BLaER1 (cell line): Measurements from ENCODE around the gene MN1.
A peak's percentile ranks its signal among the peaks of the same experiment; 100 is the strongest.

Experiments
- H3K27ac ChIP-seq: shearing (Covaris generic); formaldehyde crosslinking; 2 replicates; pipeline ENCODE4 v1.8.1; 2022
- H3K27me3 ChIP-seq: shearing (Covaris generic); formaldehyde crosslinking; 2 replicates; pipeline ENCODE4 v1.8.1; 2022
- H3K36me3 ChIP-seq: shearing (Covaris generic); formaldehyde crosslinking; 2 replicates; pipeline ENCODE4 v1.8.1; 2022
- H3K4me1 ChIP-seq: shearing (Covaris generic); formaldehyde crosslinking; 2 replicates; pipeline ENCODE4 v1.8.1; 2022
- H3K4me2 ChIP-seq: shearing (Covaris generic); formaldehyde crosslinking; 2 replicates; pipeline ENCODE4 v1.8.1; 2022
- H3K4me3 ChIP-seq: shearing (Covaris generic); formaldehyde crosslinking; 2 replicates; pipeline ENCODE4 v1.8.1; 2022
- H3K9ac ChIP-seq: shearing (Covaris generic); formaldehyde crosslinking; 2 replicates; pipeline ENCODE4 v1.8.1; 2022
- H3K9me3 ChIP-seq: shearing (Covaris generic); formaldehyde crosslinking; 2 replicates; pipeline ENCODE4 v1.8.1; 2022
- H4K20me1 ChIP-seq: shearing (Covaris generic); formaldehyde crosslinking; 2 replicates; pipeline ENCODE4 v1.8.1; 2022
- Cebpa-rat ChIP-seq: shearing (Covaris generic); IDR thresholded peaks from 2 replicates; pipeline ENCODE4 v1.8.1; 2022

Gene MN1

DNA sequence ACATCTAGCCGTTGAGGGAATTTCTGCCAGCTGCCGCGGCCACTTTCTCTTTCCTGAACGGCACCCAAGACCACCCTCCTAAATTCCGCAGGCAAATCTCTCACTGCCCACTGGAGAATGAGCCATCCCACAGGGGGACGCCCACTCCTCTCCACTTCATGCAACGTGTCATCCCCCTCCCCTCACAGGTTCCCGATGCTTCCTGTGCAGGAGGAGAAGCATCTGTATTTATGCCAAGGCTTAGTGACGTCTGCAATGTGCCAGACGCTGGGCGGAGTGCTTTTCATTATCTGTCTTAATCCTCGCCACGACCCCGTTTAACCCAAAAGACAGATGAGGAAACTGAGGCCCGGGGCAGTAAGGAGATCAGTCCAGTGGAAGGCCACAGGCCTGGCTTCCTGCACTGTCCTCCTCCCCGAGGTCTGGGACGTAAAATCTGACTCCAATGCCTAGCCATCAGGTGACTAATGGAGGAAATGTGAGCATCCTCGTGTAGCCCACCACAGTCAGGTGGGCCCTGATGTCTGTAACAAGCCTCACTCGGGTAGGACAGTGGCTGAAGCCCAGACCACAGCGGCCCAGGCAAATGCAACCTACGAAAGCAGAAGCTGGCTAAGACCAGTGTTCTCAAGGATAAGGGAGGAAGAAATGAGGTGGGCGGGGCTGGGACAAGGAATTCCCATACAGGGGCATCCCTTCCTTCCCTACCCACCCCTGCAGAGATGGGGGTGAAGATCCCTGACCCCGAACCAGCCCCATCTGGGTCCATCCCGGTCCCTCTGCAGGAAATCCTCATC is 23.1 kb downstream of the MN1 start:
- Histone ChIP-seq H3K27me3 (no peaks in the 10 kb centered on the region), H3K9me3 (no peaks in the 10 kb centered on the region), H3K4me3 (no peak overlapping the region), H3K4me2 (no peak overlapping the region), H3K27ac (no peak overlapping the region), H4K20me1 (no peaks in the 10 kb centered on the region; the same call in 1 of the 2 replicates), H3K4me1 (peaks cover 36% of the 10 kb centered on the region), H3K9ac (no peak overlapping the region), H3K36me3 (no peaks in the 10 kb centered on the region)
- TF ChIP-seq Cebpa-rat = no peak

DNA sequence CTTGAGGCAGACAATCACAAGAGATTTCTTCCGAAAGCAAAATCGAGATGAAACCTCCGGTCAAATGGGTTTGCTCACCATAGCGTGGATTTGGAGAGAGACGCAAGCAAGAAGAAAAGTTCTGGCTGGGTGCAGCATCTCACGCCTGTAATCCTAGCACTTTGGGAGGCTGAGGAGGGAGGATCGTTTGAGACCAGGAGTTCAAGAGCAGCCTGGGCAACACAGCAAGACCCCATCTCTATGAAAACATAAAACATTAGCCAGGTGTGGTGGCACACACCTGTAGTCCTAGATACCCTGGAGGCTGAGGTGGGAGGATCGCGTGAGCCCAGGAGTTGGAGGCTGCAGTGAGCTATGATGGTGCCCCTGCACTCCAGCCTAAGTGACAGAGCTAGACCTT is 24.4 kb downstream of the MN1 start:
- Histone ChIP-seq H3K9ac (no peak overlapping the region), H3K4me1 (peaks cover 36% of the 10 kb centered on the region), H3K4me3 (no peak overlapping the region), H3K36me3 (no peaks in the 10 kb centered on the region), H3K4me2 (peak overlapping the region; percentile 77), H4K20me1 (no peaks in the 10 kb centered on the region), H3K27ac (no peak overlapping the region), H3K9me3 (no peaks in the 10 kb centered on the region), H3K27me3 (no peaks in the 10 kb centered on the region)
- TF ChIP-seq Cebpa-rat = no peak

DNA sequence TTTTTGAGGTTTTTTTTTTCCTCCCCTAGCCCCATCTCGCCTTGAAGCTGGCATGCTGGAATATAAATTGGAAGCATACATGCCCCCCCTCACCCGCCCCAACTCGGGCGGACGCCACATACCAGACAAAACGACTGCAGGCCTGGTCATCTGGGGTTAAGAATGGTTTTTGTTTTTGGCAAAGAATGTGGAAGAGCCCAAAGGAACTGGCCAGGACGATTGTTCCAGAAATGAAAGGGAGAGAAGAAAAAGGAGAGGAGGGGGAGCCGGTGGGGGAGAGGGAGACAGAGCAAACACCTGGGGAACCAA is 25.0 kb downstream of the MN1 start:
- Histone ChIP-seq H3K27me3 (no peaks in the 10 kb centered on the region), H3K9ac (no peak overlapping the region), H3K27ac (peak overlapping the region; percentile 47), H3K4me2 (peak overlapping the region; percentile 77), H3K4me1 (peaks cover 36% of the 10 kb centered on the region), H3K36me3 (no peaks in the 10 kb centered on the region), H3K9me3 (no peaks in the 10 kb centered on the region), H4K20me1 (no peaks in the 10 kb centered on the region), H3K4me3 (no peak overlapping the region)
- no peak for TF ChIP-seq Cebpa-rat

DNA sequence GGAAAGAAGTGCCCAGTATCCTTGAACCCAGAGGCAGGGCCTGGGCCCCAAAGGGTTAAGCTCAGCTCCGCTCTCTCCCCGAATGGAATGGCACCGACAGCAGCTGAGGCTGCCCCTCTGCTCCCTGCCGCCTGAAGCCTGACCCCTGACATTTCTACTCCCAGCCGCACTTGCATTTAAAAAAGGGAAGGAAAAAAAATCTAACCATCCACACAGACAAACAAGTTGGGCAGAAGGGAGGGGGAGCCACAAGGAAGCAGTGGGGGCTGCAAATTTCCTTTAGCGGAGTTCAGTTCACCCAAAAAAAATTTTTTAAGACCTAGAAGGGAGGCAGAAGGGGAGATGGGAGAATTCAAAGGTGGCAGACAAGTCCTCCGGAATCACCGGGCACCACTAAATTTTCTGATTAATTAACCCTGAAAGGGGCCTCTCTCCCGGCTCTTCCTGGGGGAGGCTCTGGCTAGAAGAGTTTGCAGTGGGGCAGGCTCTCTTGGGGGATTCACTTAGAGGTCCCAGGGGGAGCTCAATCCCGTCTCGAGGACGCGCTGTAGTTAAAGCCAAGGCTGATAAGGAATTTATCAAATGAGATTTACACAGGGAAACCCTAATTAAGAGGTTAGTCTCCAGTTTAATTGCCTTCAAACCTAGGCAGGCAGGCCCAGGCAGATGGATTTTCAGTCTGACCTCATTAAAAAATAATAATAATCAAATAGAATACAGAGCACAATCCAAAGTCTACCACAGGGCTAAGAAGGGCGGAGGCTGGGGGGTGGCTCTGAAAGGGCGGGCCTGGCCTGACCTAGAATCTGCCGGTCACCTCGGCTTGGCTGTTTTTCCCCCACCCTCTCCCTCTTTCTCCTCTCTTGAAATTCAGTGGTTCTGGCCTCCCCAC is 25.6 kb downstream of the MN1 start:
- no peaks in the 10 kb centered on the region for H4K20me1 ChIP-seq

GRCh38 chr22:27775087-27775698 is 26.4 kb downstream of the MN1 start:
- H3K27ac ChIP-seq = peak overlapping the region; percentile 47; the same call in 1 of the 2 replicates
- no peak for TF ChIP-seq Cebpa-rat
- H3K9ac ChIP-seq = peak overlapping the region; percentile 56; the same call in 1 of the 2 replicates
- no peaks in the 10 kb centered on the region for H4K20me1 ChIP-seq
- H3K4me1 ChIP-seq = peaks cover 36% of the 10 kb centered on the region
- no peaks in the 10 kb centered on the region for H3K27me3 ChIP-seq
- H3K4me2 ChIP-seq = peak overlapping the region; percentile 77
- H3K4me3 ChIP-seq = no peak overlapping the region
- no peaks in the 10 kb centered on the region for H3K36me3 ChIP-seq
- H3K9me3 ChIP-seq = no peaks in the 10 kb centered on the region

More for the DNA sequence above, 25.6 kb downstream of the MN1 start:
- Histone ChIP-seq H3K36me3 (no peaks in the 10 kb centered on the region), H3K27me3 (no peaks in the 10 kb centered on the region), H3K9me3 (no peaks in the 10 kb centered on the region), H3K27ac (peak overlapping the region; percentile 47), H3K9ac (peak overlapping the region; percentile 56), H3K4me3 (peak overlapping the region; percentile 17), H3K4me2 (peak overlapping the region; percentile 77), H3K4me1 (peaks cover 36% of the 10 kb centered on the region)
- no peak for TF ChIP-seq Cebpa-rat

DNA sequence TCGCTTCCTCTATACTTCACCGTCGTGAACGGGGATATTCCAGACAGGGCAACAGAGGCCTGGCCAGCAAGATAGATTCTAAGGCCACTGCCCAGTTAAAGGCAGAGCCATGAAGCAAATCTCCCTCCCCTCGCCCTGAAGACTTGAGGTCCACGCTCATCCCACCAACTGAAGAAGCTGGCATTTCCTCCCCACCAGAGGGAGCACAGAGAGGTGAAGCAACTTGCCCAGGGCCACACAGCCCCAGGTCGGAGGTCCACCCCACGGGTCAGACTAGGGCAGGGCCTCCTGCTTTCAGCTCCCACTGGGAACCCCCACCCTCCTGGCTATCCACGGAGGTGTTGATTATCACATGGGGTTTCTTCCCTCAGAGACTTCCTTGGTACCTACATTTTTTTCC is 27.4 kb downstream of the MN1 start:
- no peaks in the 10 kb centered on the region for H3K9me3 ChIP-seq
- H3K27ac ChIP-seq = no peak overlapping the region
- no peak overlapping the region for H3K9ac ChIP-seq
- H3K27me3 ChIP-seq = no peaks in the 10 kb centered on the region
- peak overlapping the region; percentile 77 for H3K4me2 ChIP-seq
- H3K4me3 ChIP-seq = no peak overlapping the region
- no peaks in the 10 kb centered on the region for H3K36me3 ChIP-seq
- H4K20me1 ChIP-seq = no peaks in the 10 kb centered on the region
- peaks cover 36% of the 10 kb centered on the region for H3K4me1 ChIP-seq
- TF ChIP-seq Cebpa-rat = no peak

GRCh38 chr22:27772984-27773498 is 28.5 kb downstream of the MN1 start:
- Histone ChIP-seq H3K4me1 (peaks cover 39% of the 10 kb centered on the region), H3K4me2 (no peak overlapping the region), H3K9ac (peak overlapping the region; percentile 22; the same call in 1 of the 2 replicates), H4K20me1 (no peaks in the 10 kb centered on the region), H3K36me3 (no peaks in the 10 kb centered on the region), H3K27ac (0 out of 2 replicates have a peak overlapping the region, but pooled peaks have one; percentile 29), H3K4me3 (no peak overlapping the region), H3K27me3 (no peaks in the 10 kb centered on the region), H3K9me3 (no peaks in the 10 kb centered on the region)
- no peak for TF ChIP-seq Cebpa-rat

- Histone ChIP-seq H3K4me1 (peaks cover 42% of the 10 kb centered on the region), H3K27ac (no peak overlapping the region), H4K20me1 (no peaks in the 10 kb centered on the region), H3K4me2 (no peak overlapping the region), H3K9ac (peak overlapping the region; percentile 22; the same call in 1 of the 2 replicates), H3K4me3 (no peak overlapping the region), H3K9me3 (no peaks in the 10 kb centered on the region), H3K36me3 (no peaks in the 10 kb centered on the region), H3K27me3 (no peaks in the 10 kb centered on the region)
- no peak for TF ChIP-seq Cebpa-rat
Observed at GRCh38 chr22:27772081-27772983, 29.2 kb downstream of the MN1 start.

DNA sequence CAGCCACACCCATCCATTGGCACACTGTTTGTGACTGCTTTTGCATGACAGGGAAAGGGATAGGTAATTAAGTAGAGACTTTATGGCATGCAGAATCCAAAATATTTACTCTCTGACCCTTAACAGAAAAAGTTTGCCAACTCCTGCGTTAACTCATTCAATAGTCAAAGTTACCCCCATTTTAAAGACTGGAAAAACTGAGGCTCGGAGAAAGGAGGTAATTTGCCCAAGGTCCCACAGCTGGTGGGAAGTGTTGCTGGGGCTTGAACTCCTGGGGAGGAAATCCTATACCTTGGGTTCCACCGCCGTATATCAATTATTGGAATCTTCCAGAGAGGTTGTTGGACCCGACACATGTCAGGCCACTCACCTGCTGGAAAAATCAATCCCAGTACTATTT is 29.9 kb downstream of the MN1 start:
- Histone ChIP-seq H3K9me3 (no peaks in the 10 kb centered on the region), H3K27me3 (no peaks in the 10 kb centered on the region), H3K4me1 (peaks cover 39% of the 10 kb centered on the region), H3K27ac (no peak overlapping the region), H4K20me1 (no peaks in the 10 kb centered on the region), H3K4me2 (no peak overlapping the region), H3K9ac (no peak overlapping the region), H3K4me3 (no peak overlapping the region), H3K36me3 (no peaks in the 10 kb centered on the region)
- TF ChIP-seq Cebpa-rat = no peak
